Astrocyte (in vitro differentiated cells and primary cell): ENCODE results near the gene TOM1L2. TPM values are rescaled to one million over a fixed set of nuclear protein-coding genes. Genes with fewer than 3 reads are reported as not detected.
A peak's percentile ranks its signal among the peaks of the same experiment; 100 is the strongest.

Source experiments
- DNase-seq: peaks from one replicate; pipeline ENCODE4 v3.0.0-alpha.2; 2010; ENCODE audit warnings: low read depth
- FAIRE-seq: peaks from 2 replicates; lab custom pipeline; 2011; peaks lifted over from hg19 to GRCh38; lab: Jason Lieb, UNC
- H2AFZ ChIP-seq: 2 replicates; pipeline ENCODE4 v1.6.0; 2012; ENCODE audit warnings: low read depth, low read length, inconsistent platforms
- H3K27ac ChIP-seq: 2 replicates; pipeline ENCODE4 v1.5.1; 2011; ENCODE audit warnings: low read depth, low read length, inconsistent platforms
- H3K27me3 ChIP-seq: 2 replicates; pipeline ENCODE4 v1.6.0; 2011; ENCODE audit warnings: low read length, inconsistent platforms; ENCODE audit not compliant: insufficient read depth
- H3K36me3 ChIP-seq: 2 replicates; pipeline ENCODE4 v1.5.1; 2011; ENCODE audit warnings: low read length, inconsistent platforms; ENCODE audit not compliant: insufficient read depth
- H3K4me1 ChIP-seq: 2 replicates; pipeline ENCODE4 v1.5.1; 2011; ENCODE audit warnings: low read length, inconsistent platforms; ENCODE audit not compliant: insufficient read depth
- H3K4me2 ChIP-seq: 2 replicates; pipeline ENCODE4 v1.6.0; 2012; ENCODE audit warnings: low read length, inconsistent platforms
- H3K4me3 ChIP-seq: 2 replicates; pipeline ENCODE4 v1.5.1; 2011; ENCODE audit warnings: low read depth, mild to moderate bottlenecking, low read length, inconsistent platforms; ENCODE audit not compliant: insufficient read depth
- H3K79me2 ChIP-seq: 2 replicates; pipeline ENCODE4 v1.6.0; 2012; ENCODE audit warnings: mild to moderate bottlenecking, low read length, inconsistent platforms; ENCODE audit not compliant: insufficient read depth
- H3K9ac ChIP-seq: 2 replicates; pipeline ENCODE4 v1.6.0; 2012; ENCODE audit warnings: mild to moderate bottlenecking, low read length, inconsistent platforms
- H3K9me3 ChIP-seq: 2 replicates; pipeline ENCODE4 v1.5.1; 2012; ENCODE audit warnings: low read depth, mild to moderate bottlenecking, low read length, inconsistent platforms; ENCODE audit not compliant: insufficient read depth
- H4K20me1 ChIP-seq: 2 replicates; pipeline ENCODE4 v1.6.0; 2012; ENCODE audit warnings: low read length, inconsistent platforms; ENCODE audit not compliant: insufficient read depth
- H3K27ac Mint-ChIP-seq: one replicate; pipeline ENCODE4 v1.8.0; 2021; ENCODE audit warnings: mild to moderate bottlenecking, mixed read lengths; ENCODE audit not compliant: unreplicated experiment
- H3K27me3 Mint-ChIP-seq: one replicate; pipeline ENCODE4 v1.8.0; 2021; ENCODE audit warnings: low read depth, mixed read lengths; ENCODE audit not compliant: unreplicated experiment
- H3K36me3 Mint-ChIP-seq: one replicate; pipeline ENCODE4 v1.8.0; 2021; ENCODE audit warnings: low read depth, mixed read lengths; ENCODE audit not compliant: unreplicated experiment
- H3K4me1 Mint-ChIP-seq: one replicate; pipeline ENCODE4 v1.8.0; 2021; ENCODE audit warnings: low read depth, mixed read lengths; ENCODE audit not compliant: unreplicated experiment
- H3K4me3 Mint-ChIP-seq: one replicate; pipeline ENCODE4 v1.8.0; 2021; ENCODE audit warnings: mild to moderate bottlenecking, moderate library complexity, mixed read lengths; ENCODE audit not compliant: unreplicated experiment
- H3K9me3 Mint-ChIP-seq: one replicate; pipeline ENCODE4 v1.8.0; 2021; ENCODE audit warnings: mild to moderate bottlenecking, mixed read lengths; ENCODE audit not compliant: unreplicated experiment
- CTCF ChIP-seq: IDR thresholded peaks from 2 replicates; pipeline ENCODE4 v1.5.1; 2011; ENCODE audit warnings: low read depth, mild to moderate bottlenecking, inconsistent platforms, low read length, moderate library complexity; ENCODE audit not compliant: insufficient read depth
- EZH2 ChIP-seq: IDR thresholded peaks from 2 replicates; pipeline ENCODE4 v1.6.1; 2012; ENCODE audit warnings: mild to moderate bottlenecking, low read length, inconsistent platforms; ENCODE audit not compliant: insufficient read depth
- total RNA-seq: library from RNA; stranded (reverse); gene quantifications from 2 replicates; pipeline ENCODE4 v1.2.1, GENCODE V29; 2021

The TOM1L2 gene
- total RNA-seq, 1 donor from 2014 or later: 54.4 TPM

GRCh38 chr17:17837380-17837821, 134.8 kb downstream of the TOM1L2 start:
- H3K27ac ChIP-seq: peak overlapping the region; percentile 99
- peaks cover 49% of the 10 kb centered on the region for H3K4me1 ChIP-seq
- Mint-ChIP-seq H3K4me3 (peak overlapping the region; percentile 91), H3K27me3 (no peaks in the 10 kb centered on the region), H3K9me3 (no peaks in the 10 kb centered on the region), H3K4me1 (peaks cover 34% of the 10 kb centered on the region), H3K36me3 (peaks cover 5% of the 10 kb centered on the region), H3K27ac (peak overlapping the region; percentile 97)
- H3K4me3 ChIP-seq: peak overlapping the region; percentile 83
- H4K20me1 ChIP-seq: peaks cover 27% of the 10 kb centered on the region
- no peak for TF ChIP-seq EZH2
- no peak for TF ChIP-seq CTCF
- H3K4me2 ChIP-seq: peak overlapping the region; percentile 97
- no peaks in the 10 kb centered on the region for H3K27me3 ChIP-seq
- peak overlapping the region; percentile 99 for H3K9ac ChIP-seq
- peaks cover 40% of the 10 kb centered on the region for H3K79me2 ChIP-seq
- H2AFZ ChIP-seq: no peak overlapping the region
- no peaks in the 10 kb centered on the region for H3K9me3 ChIP-seq
- DNase-seq: peak; percentile 76
- no peaks in the 10 kb centered on the region for H3K36me3 ChIP-seq
- FAIRE-seq: no peak

- Mint-ChIP-seq H3K4me3 (peak within 1 kb of the TSS; percentile 94), H3K9me3 (no peaks in the 10 kb centered on the region), H3K4me1 (peaks cover 34% of the 10 kb centered on the region), H3K27ac (peak within 1 kb of the TSS; percentile 97), H3K27me3 (no peaks in the 10 kb centered on the region), H3K36me3 (peaks cover 9% of the 10 kb centered on the region)
- Histone ChIP-seq H3K36me3 (no peaks in the 10 kb centered on the region), H3K27ac (peak within 1 kb of the TSS; percentile 99), H3K9me3 (no peaks in the 10 kb centered on the region), H3K9ac (peak within 1 kb of the TSS; percentile 99), H3K4me1 (peaks cover 52% of the 10 kb centered on the region), H3K4me3 (peak within 1 kb of the TSS; percentile 83), H3K4me2 (peak within 1 kb of the TSS; percentile 97), H2AFZ (peak within 1 kb of the TSS; percentile 74), H3K27me3 (no peaks in the 10 kb centered on the region), H4K20me1 (peaks cover 32% of the 10 kb centered on the region), H3K79me2 (peaks cover 45% of the 10 kb centered on the region)
- FAIRE-seq (no peak), DNase-seq (no peak)
- TF ChIP-seq EZH2: no peak
- TF ChIP-seq CTCF: no peak
Measured at GRCh38 chr17:17836818-17837379, 135.3 kb downstream of the TOM1L2 start, which contains the start of gene SREBF1. Gene SREBF1, minus strand, starts transcription at chr17:17836986. Its CDS starts 169 bp downstream, at chr17:17836817.

DNA sequence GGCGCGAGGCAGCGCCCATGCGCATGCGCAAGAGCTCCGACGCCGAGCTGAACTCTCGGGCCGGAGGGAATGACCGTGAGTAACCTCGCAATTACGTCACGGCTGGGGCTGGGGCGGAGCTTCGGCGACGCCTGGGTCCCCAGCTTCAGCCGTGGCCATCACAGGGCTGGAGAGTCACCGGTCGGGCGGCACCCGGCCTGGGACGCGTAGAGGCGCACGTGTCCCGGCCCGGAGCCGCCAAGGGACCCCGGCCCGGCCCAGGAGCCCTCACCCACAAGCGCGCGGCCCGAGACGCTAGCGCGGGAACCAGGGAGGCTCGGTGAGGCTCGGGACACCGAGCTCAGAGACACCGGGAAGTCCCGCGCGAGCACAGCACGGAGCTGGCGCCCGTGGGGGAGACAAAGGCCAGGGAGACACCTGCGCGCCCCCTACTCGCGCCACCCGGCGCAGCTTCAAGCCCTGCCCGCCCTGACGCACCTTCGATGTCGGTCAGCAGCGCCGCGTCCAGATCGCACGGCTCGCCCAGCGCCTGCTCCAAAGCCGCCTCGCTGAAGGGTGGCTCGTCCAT, 135.9 kb downstream of the TOM1L2 start:
- H3K9ac ChIP-seq: peak overlapping the region; percentile 99
- H3K79me2 ChIP-seq: peaks cover 51% of the 10 kb centered on the region
- peaks cover 38% of the 10 kb centered on the region for H4K20me1 ChIP-seq
- Mint-ChIP-seq H3K4me3 (peak overlapping the region; percentile 94), H3K9me3 (no peaks in the 10 kb centered on the region), H3K27me3 (no peaks in the 10 kb centered on the region), H3K27ac (peak overlapping the region; percentile 97), H3K4me1 (peaks cover 34% of the 10 kb centered on the region), H3K36me3 (peaks cover 12% of the 10 kb centered on the region)
- peak overlapping the region; percentile 99 for H3K27ac ChIP-seq
- TF ChIP-seq CTCF (no peak), EZH2 (no peak)
- H2AFZ ChIP-seq: peak overlapping the region; percentile 74
- peak; percentile 56 for FAIRE-seq
- H3K4me2 ChIP-seq: peak overlapping the region; percentile 97
- peak overlapping the region; percentile 83 for H3K4me3 ChIP-seq
- H3K9me3 ChIP-seq: no peaks in the 10 kb centered on the region
- H3K27me3 ChIP-seq: no peaks in the 10 kb centered on the region
- H3K36me3 ChIP-seq: no peaks in the 10 kb centered on the region
- peak; percentile 76 for DNase-seq
- peaks cover 53% of the 10 kb centered on the region for H3K4me1 ChIP-seq
